A549 (cell line): ENCODE data around the gene ARMC10. TPM values are rescaled to one million over a fixed set of nuclear protein-coding genes. Genes with fewer than 3 reads are reported as not detected.
"Not testable (repeated sequence)": the region's sequence is repeated elsewhere in the genome, so short reads cannot be mapped to it uniquely, and the experiment has no call there.

Source experiments
- ATAC-seq, 2 experiments: fragments of 200-7000 bp in 1 of 2; fragments of >200 bp in 1 of 2; cut with Nextera tagmentation in 1 of 2; cut with Tn5 transposase in 1 of 2; 3 replicates each; pipeline versions ENCODE4 v1.8.0 to v1.9.1; 2018 to 2020; ENCODE audit warnings: mild to moderate bottlenecking in 1 of 2, moderate library complexity in 1 of 2
- CTCF ChIA-PET: fragments of 300-600 bp; sonication (Branson Sonifier 250); formaldehyde crosslinking; extraction: SDS; loops from one replicate; lab custom pipeline; 2021; ENCODE audit warnings: antibody characterized with exemption, inconsistent platforms; lab: Yijun Ruan, JAX
- POLR2A ChIA-PET: fragments of 350-600 bp; formaldehyde crosslinking; extraction: SDS; loops from one replicate; lab custom pipeline; 2021; ENCODE audit warnings: antibody characterized with exemption, inconsistent platforms; lab: Yijun Ruan, JAX
- DNase-seq, 2 experiments: peaks; one replicate each; pipeline versions ENCODE4 v3.0.0 to v3.0.0-alpha.2; 2011 to 2016; ENCODE audit warnings: low read depth in 1 of 2, low spot score in 1 of 2
- FAIRE-seq: peaks from 2 replicates; lab custom pipeline; 2011; peaks lifted over from hg19 to GRCh38; lab: Jason Lieb, UNC
- H3K27ac ChIP-seq, 2 experiments: fragments of >200 bp; sonication (Bioruptor Twin); formaldehyde crosslinking; 3 replicates each; pipeline ENCODE4 v1.5.1; 2016 to 2017
- H3K4me1 ChIP-seq: fragments of >200 bp; sonication (Bioruptor Twin); formaldehyde crosslinking; 3 replicates; pipeline ENCODE4 v1.6.1; 2016
- H3K4me2 ChIP-seq: fragments of >200 bp; sonication (Bioruptor Twin); formaldehyde crosslinking; 3 replicates; pipeline ENCODE4 v1.6.1; 2016
- H3K4me3 ChIP-seq: fragments of >200 bp; sonication (Bioruptor Twin); formaldehyde crosslinking; 3 replicates; pipeline ENCODE4 v1.5.1; 2016
- H3K9me3 ChIP-seq: fragments of >200 bp; sonication (Bioruptor Twin); formaldehyde crosslinking; 3 replicates; pipeline ENCODE4 v1.6.1; 2016
- EHF ChIP-seq: fragments of 250-450 bp; sonication (Bioruptor Pico); IDR thresholded peaks from 2 replicates; pipeline ENCODE4 v1.5.0; 2020; ENCODE audit warnings: mild to moderate bottlenecking
- FOSB ChIP-seq: fragments of 250-450 bp; sonication (Bioruptor Pico); IDR thresholded peaks from 2 replicates; pipeline ENCODE4 v1.5.0; 2020; ENCODE audit warnings: mild to moderate bottlenecking, moderate library complexity
- FOXS1 ChIP-seq: fragments of 250-450 bp; sonication (Bioruptor Pico); IDR thresholded peaks from 2 replicates; pipeline ENCODE4 v1.5.0; 2020; ENCODE audit warnings: mild to moderate bottlenecking, moderate library complexity
- HDAC2 ChIP-seq: fragments of 200-600 bp; sonication (generic); IDR thresholded peaks from 2 replicates; pipeline ENCODE4 v1.6.1; 2016
- HMGXB4 ChIP-seq: fragments of 250-450 bp; sonication (Bioruptor Pico); IDR thresholded peaks from 2 replicates; pipeline ENCODE4 v1.5.0; 2021; ENCODE audit warnings: mild to moderate bottlenecking, moderate library complexity, borderline replicate concordance
- HOXA7 ChIP-seq: fragments of 250-450 bp; sonication (Bioruptor Pico); IDR thresholded peaks from 2 replicates; pipeline ENCODE4 v1.5.0; 2020; ENCODE audit warnings: mild to moderate bottlenecking, moderate library complexity
- HOXB13 ChIP-seq: fragments of 250-450 bp; sonication (Bioruptor Pico); IDR thresholded peaks from 2 replicates; pipeline ENCODE4 v1.5.0; 2020; ENCODE audit warnings: low read depth, mild to moderate bottlenecking, moderate library complexity
- HOXB5 ChIP-seq: fragments of 250-450 bp; sonication (Bioruptor Pico); IDR thresholded peaks from 2 replicates; pipeline ENCODE4 v1.5.0; 2020; ENCODE audit warnings: mild to moderate bottlenecking, moderate library complexity
- KDM1A ChIP-seq: fragments of 200-600 bp; sonication (generic); IDR thresholded peaks from 2 replicates; pipeline ENCODE4 v1.6.1; 2016; ENCODE audit warnings: low read depth, mild to moderate bottlenecking
- NPAS2 ChIP-seq: fragments of 250-450 bp; sonication (Bioruptor Pico); IDR thresholded peaks from 2 replicates; pipeline ENCODE4 v1.8.0; 2022; ENCODE audit warnings: mild to moderate bottlenecking, moderate library complexity, borderline replicate concordance
- PHF8 ChIP-seq: fragments of 200-600 bp; sonication (generic); IDR thresholded peaks from 2 replicates; pipeline ENCODE4 v1.6.1; 2016; ENCODE audit warnings: low read depth, mild to moderate bottlenecking, antibody characterized with exemption, moderate library complexity, borderline replicate concordance
- POLR2A ChIP-seq: IDR thresholded peaks from 2 replicates; pipeline ENCODE4 v1.6.1; 2012; ENCODE audit warnings: mild to moderate bottlenecking, low read length
- POLR2AphosphoS2 ChIP-seq: conservative IDR thresholded peaks from 2 replicates; pipeline ENCODE4 v1.6.1; 2012; ENCODE audit warnings: low read length, improper control_type of control experiment, inconsistent platforms
- RCOR1 ChIP-seq: fragments of 150-350 bp; IDR thresholded peaks from 2 replicates; pipeline ENCODE4 v1.6.1; 2014; ENCODE audit warnings: antibody characterized with exemption, low read length, low read depth
- RFX5 ChIP-seq: fragments of 450-650 bp; IDR thresholded peaks from 2 replicates; pipeline ENCODE4 v1.7.1; 2014; ENCODE audit warnings: antibody characterized with exemption, mild to moderate bottlenecking, moderate library complexity
- RNF2 ChIP-seq: fragments of 200-600 bp; sonication (generic); IDR thresholded peaks from 2 replicates; pipeline ENCODE4 v1.6.1; 2016; ENCODE audit warnings: low read depth, mild to moderate bottlenecking, antibody characterized with exemption, moderate library complexity, borderline replicate concordance
- SMC3 ChIP-seq: fragments of >200 bp; sonication (Bioruptor Twin); formaldehyde crosslinking; IDR thresholded peaks from 3 replicates; pipeline ENCODE4 v1.6.1; 2018; ENCODE audit warnings: inconsistent platforms
- TFCP2L1 ChIP-seq: fragments of 250-450 bp; sonication (Bioruptor Pico); IDR thresholded peaks from 2 replicates; pipeline ENCODE4 v1.5.0; 2021; ENCODE audit warnings: mild to moderate bottlenecking
- TP53 ChIP-seq: fragments of 250-450 bp; sonication (Bioruptor Pico); IDR thresholded peaks from 2 replicates; pipeline ENCODE4 v1.5.0; 2021; ENCODE audit warnings: mild to moderate bottlenecking, moderate library complexity
- ZFP36 ChIP-seq: fragments of 450-650 bp; IDR thresholded peaks from 2 replicates; pipeline ENCODE4 v1.6.1; 2014; ENCODE audit warnings: borderline replicate concordance; ENCODE audit not compliant: partially characterized antibody
- ZNF302 ChIP-seq: fragments of 250-450 bp; sonication (Bioruptor Pico); IDR thresholded peaks from 2 replicates; pipeline ENCODE4 v1.9.0; 2021; ENCODE audit warnings: inconsistent platforms, mild to moderate bottlenecking, moderate library complexity
- WGBS: methylation state at CpG from one replicate; pipeline ENCODE4 v1.1.6; 2017; ENCODE audit errors: missing lambda C conversion rate; 5-methylcytosine and 5-hydroxymethylcytosine counted together
- polyA plus RNA-seq, 4 experiments: library from polyadenylated mRNA; depleted of rRNA in 3 of 4; stranded (reverse); fragments of >200 nt; fragmentation: RNase III in 1 of 4; extraction: RNeasy Plus Mini Kit Qiagen cat#74134 plus additional on column Dnase treatment in 1 of 4; gene quantifications; 2 replicates in 3 of 4; 3 replicates in 1 of 4; pipeline ENCODE4 v1.2.3, GENCODE V29; 2011 to 2017
- TF ChIP-seq, protein P1 (sequence below): fragments of 150-350 bp; IDR thresholded peaks from 2 replicates; pipeline ENCODE4 v1.6.1; 2014; ENCODE audit warnings: low read depth, mild to moderate bottlenecking, low read length
- TF ChIP-seq, protein P2 (sequence below): IDR thresholded peaks from 2 replicates; pipeline ENCODE4 v1.6.1; 2012
- TF ChIP-seq, protein P3 (sequence below): fragments of 450-650 bp; IDR thresholded peaks from 2 replicates; pipeline ENCODE4 v1.6.1; 2014; ENCODE audit warnings: antibody characterized with exemption

ARMC10 gene
- polyA plus RNA-seq, 2 of the 4 experiments (the other 2 are of a cell fraction) = 36.6 to 63.2 TPM

DNA sequence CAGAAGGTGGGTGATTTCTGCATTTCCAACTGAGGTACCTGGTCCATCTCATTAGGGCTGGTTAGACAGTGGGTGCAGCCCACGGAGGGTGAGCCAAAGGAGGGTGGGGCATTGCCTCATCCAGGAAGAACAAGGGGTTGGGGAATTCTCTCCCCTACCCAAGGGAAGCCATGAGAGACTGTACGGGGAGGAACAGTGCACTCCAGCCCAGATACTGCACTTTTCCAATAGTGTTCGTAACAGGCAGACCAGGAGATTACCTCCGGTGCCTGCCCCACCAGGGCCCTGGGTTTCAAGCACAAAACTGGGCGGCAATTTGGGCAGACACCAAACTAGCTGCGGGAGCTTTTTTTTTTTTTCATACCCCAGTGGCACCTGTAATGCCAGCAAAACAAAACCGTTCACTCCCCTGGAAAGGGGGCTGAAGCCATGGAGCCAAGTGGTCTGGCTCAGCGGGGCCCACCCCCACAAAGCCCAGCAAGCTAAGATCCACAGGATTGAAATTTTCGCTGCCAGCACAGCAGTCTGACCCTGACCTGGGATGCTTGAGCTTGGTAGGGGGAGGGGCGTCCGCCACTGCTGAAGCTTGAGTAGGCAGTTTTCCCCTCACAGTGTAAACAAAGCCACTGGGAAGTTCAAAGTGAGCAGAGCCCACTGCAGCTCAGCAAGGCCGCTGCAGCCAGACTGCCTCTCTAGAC is 31.2 kb downstream of the ARMC10 start:
- Histone ChIP-seq H3K4me3 (no peak overlapping the region), H3K4me1 (no peaks in the 10 kb centered on the region), H3K9me3 (0 out of 3 replicates have a peak, but pooled peaks cover 2% of the 10 kb centered on the region), H3K4me2 (no peak overlapping the region), H3K27ac (no peak overlapping the region)
- DNase-seq = no peak
- POLR2A ChIA-PET = interaction anchor here (0.6 kb wide), 1 partner anchor 193 kb away, joined by 3 read pairs; no protein-coding TSS in a partner anchor
- TF ChIP-seq PHF8 (no peak), EHF (CRISPR knock-in tag) (no peak), RCOR1 (no peak), FOSB (CRISPR knock-in tag) (no peak), TFCP2L1 (CRISPR knock-in tag) (no peak), ZNF302 (CRISPR knock-in tag) (no peak), HOXB13 (CRISPR knock-in tag) (no peak), POLR2A (no peak), HOXB5 (no peak)
- CTCF ChIA-PET = no interaction called here
- FAIRE-seq = no peak
- no peak for ATAC-seq
- WGBS = 90% methylated on average over 12 of the region's 12 CpGs

GRCh38 chr7:103106703-103107070 is 31.7 kb downstream of the ARMC10 start:
- CTCF ChIA-PET, H3K9me3 ChIP-seq, POLR2A ChIA-PET, H3K4me1 ChIP-seq, ATAC-seq, FAIRE-seq, H3K4me3 ChIP-seq, H3K4me2 ChIP-seq, H3K27ac ChIP-seq, DNase-seq: not testable (repeated sequence)
- WGBS = 94% methylated on average over 6 of the region's 6 CpGs

DNA sequence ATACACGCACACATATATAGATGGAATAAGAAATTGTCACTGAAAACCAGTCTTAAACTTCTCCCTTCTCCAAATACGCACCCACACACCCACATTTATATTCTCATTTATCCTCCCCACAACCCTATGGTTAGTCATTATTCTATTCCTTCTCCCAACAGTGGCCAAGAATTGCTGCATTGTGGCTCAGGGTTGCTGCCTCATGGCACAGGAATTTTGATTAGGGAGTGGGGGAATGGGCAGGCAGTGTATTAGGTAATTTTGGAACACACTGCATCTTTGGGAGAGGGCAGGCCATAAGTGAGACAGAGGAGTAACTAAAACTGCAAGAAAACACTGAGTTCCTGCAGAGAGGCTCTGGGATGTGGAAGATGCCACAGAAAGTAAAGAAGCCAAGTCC is 38.2 kb downstream of the ARMC10 start:
- FAIRE-seq = no peak
- ChIA-PET CTCF (no interaction called here), POLR2A (no interaction called here)
- no peak overlapping the region for H3K4me3 ChIP-seq
- DNase-seq = peak in 1 of 2 experiments; percentile 27
- peaks cover 5% of the 10 kb centered on the region; the same call in 1 of the 3 replicates for H3K9me3 ChIP-seq
- H3K4me2 ChIP-seq = no peak overlapping the region
- peak; percentile 70 to 76; a peak in 5 of 6 replicates for ATAC-seq
- WGBS = 86% methylated on average over 2 of the region's 2 CpGs
- H3K27ac ChIP-seq = no peak overlapping the region; a peak in 1 of 6 replicates
- 0 out of 3 replicates have a peak, but pooled peaks cover 4% of the 10 kb centered on the region for H3K4me1 ChIP-seq
- TF ChIP-seq POLR2A (no peak), FOSB (CRISPR knock-in tag) (no peak), HDAC2 (no peak), HOXA7 (CRISPR knock-in tag) (no peak), TFCP2L1 (CRISPR knock-in tag) (no peak)

DNA sequence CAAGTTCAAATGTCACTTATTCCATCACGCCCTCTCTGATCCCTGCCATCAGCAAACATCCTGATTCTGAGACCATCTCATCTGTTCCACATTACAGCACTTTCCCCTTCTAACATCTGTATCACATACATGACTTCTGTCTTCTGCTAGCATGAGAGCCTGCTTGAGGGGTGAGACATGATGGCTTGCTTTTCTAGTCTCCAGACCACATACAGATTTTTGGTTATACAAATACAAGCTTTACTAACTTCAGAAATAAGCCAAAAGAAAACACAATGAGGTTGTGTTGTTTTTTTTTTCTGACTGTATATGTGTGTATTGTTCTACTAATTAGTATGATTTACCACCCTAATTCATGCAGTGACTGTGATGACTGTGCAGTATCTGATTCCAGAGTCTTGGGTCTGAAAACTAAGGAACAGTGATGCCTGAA is 39.7 kb downstream of the ARMC10 start:
- 92% methylated on average over 1 of the region's 1 CpG for WGBS

More for the DNA sequence above, 39.7 kb downstream of the ARMC10 start:
- ATAC-seq = no peak
- 0 out of 3 replicates have a peak, but pooled peaks cover 4% of the 10 kb centered on the region for H3K4me1 ChIP-seq
- peaks cover 3% of the 10 kb centered on the region; the same call in 1 of the 3 replicates for H3K9me3 ChIP-seq
- no peak for DNase-seq
- POLR2A ChIA-PET = no interaction called here
- FAIRE-seq = no peak
- CTCF ChIA-PET = no interaction called here
- H3K4me3 ChIP-seq = no peak overlapping the region
- H3K27ac ChIP-seq = 0 out of 6 replicates have a peak overlapping the region, but pooled peaks of 1 of the 2 experiments have one; percentile 12
- TF ChIP-seq TP53 (CRISPR knock-in tag) = no peak
- TF ChIP-seq, protein P1, sequence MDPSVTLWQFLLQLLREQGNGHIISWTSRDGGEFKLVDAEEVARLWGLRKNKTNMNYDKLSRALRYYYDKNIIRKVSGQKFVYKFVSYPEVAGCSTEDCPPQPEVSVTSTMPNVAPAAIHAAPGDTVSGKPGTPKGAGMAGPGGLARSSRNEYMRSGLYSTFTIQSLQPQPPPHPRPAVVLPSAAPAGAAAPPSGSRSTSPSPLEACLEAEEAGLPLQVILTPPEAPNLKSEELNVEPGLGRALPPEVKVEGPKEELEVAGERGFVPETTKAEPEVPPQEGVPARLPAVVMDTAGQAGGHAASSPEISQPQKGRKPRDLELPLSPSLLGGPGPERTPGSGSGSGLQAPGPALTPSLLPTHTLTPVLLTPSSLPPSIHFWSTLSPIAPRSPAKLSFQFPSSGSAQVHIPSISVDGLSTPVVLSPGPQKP = no peak
- no peak for TF ChIP-seq RFX5
- TF ChIP-seq SMC3 = no peak
- no peak for TF ChIP-seq HOXA7 (CRISPR knock-in tag)
- no peak for TF ChIP-seq FOXS1 (CRISPR knock-in tag)
- TF ChIP-seq, protein P2, sequence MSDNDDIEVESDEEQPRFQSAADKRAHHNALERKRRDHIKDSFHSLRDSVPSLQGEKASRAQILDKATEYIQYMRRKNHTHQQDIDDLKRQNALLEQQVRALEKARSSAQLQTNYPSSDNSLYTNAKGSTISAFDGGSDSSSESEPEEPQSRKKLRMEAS = no peak
- no peak for TF ChIP-seq HMGXB4 (CRISPR knock-in tag)
- TF ChIP-seq ZFP36 = no peak
- no peak for TF ChIP-seq EHF (CRISPR knock-in tag)
- no peak for TF ChIP-seq RNF2
- TF ChIP-seq NPAS2 (CRISPR knock-in tag) = no peak
- no peak for TF ChIP-seq TFCP2L1 (CRISPR knock-in tag)
- TF ChIP-seq, protein P3, sequence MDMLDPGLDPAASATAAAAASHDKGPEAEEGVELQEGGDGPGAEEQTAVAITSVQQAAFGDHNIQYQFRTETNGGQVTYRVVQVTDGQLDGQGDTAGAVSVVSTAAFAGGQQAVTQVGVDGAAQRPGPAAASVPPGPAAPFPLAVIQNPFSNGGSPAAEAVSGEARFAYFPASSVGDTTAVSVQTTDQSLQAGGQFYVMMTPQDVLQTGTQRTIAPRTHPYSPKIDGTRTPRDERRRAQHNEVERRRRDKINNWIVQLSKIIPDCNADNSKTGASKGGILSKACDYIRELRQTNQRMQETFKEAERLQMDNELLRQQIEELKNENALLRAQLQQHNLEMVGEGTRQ = no peak
- TF ChIP-seq KDM1A = no peak
- no peak for TF ChIP-seq POLR2AphosphoS2
- no peak overlapping the region for H3K4me2 ChIP-seq
